ENCODE data around the gene ATF6B. TPM values are rescaled to one million over a fixed set of nuclear protein-coding genes. Genes with fewer than 3 reads are reported as not detected.
A peak's percentile ranks its signal among the peaks of the same experiment; 100 is the strongest.

ATF6B gene
- polyA plus RNA-seq, 4 donors: 15.4 to 89.5 (median 45.8) TPM

- peaks cover 0 to 46% (median 7%) of the 10 kb centered on the region in 3 donors for H3K4me1 ChIP-seq (ENCODE audit: control insufficient read depth in 3 of 3, insufficient read depth in 2 of 3, low read depth in 1 of 3, low read length in 2 of 3)
- no peaks in the 10 kb centered on the region for H3K9me3 ChIP-seq (ENCODE audit: control insufficient read depth in 2 of 2, insufficient read depth in 1 of 2, low read depth in 1 of 2, low read length in 1 of 2)
- H3K27me3 ChIP-seq (ENCODE audit: control insufficient read depth in 3 of 3, insufficient read depth in 3 of 3, low read length in 3 of 3): no peaks in the 10 kb centered on the region
- WGBS, 3 donors: 78 to 89% (median 81%) methylated on average over 4 of the region's 4 CpGs
- no peak overlapping the region for H3K4me3 ChIP-seq (ENCODE audit: low read depth in 1 of 3, low read length in 3 of 3)
- peaks cover 0 to 36% (median 4%) of the 10 kb centered on the region in 3 donors for H3K36me3 ChIP-seq (ENCODE audit: control insufficient read depth in 3 of 3, insufficient read depth in 2 of 3, low read depth in 1 of 3, low read length in 3 of 3)
- no peak overlapping the region for H3K27ac ChIP-seq (ENCODE audit: low read depth in 1 of 3, low read length in 2 of 3)
- FAIRE-seq: no peak
- DNase-seq: no peak
Observed at GRCh38 chr6:32173051-32173727, 45.1 kb upstream of the ATF6B start.

GRCh38 chr6:32171234-32171633, 43.2 kb upstream of the ATF6B start:
- no peak for DNase-seq
- no peak for FAIRE-seq
- Histone ChIP-seq H3K4me1 (ENCODE audit: control insufficient read depth in 3 of 3, insufficient read depth in 2 of 3, low read depth in 1 of 3, low read length in 2 of 3) (peaks cover 0 to 53% (median 2%) of the 10 kb centered on the region in 3 donors), H3K4me3 (ENCODE audit: low read depth in 1 of 3, low read length in 3 of 3) (no peak overlapping the region), H3K9me3 (ENCODE audit: control insufficient read depth in 2 of 2, insufficient read depth in 1 of 2, low read depth in 1 of 2, low read length in 1 of 2) (no peaks in the 10 kb centered on the region), H3K27me3 (ENCODE audit: control insufficient read depth in 3 of 3, insufficient read depth in 3 of 3, low read length in 3 of 3) (no peaks in the 10 kb centered on the region), H3K27ac (ENCODE audit: low read depth in 1 of 3, low read length in 2 of 3) (no peak overlapping the region), H3K36me3 (ENCODE audit: control insufficient read depth in 3 of 3, insufficient read depth in 2 of 3, low read depth in 1 of 3, low read length in 3 of 3) (peaks cover 2 to 55% (median 4%) of the 10 kb centered on the region in 3 donors)
- WGBS, 3 donors: 96 to 98% (median 96%) methylated on average over 6 of the region's 6 CpGs

- Histone ChIP-seq H3K9me3 (ENCODE audit: control insufficient read depth in 2 of 2, insufficient read depth in 1 of 2, low read depth in 1 of 2, low read length in 1 of 2) (no peaks in the 10 kb centered on the region), H3K4me3 (ENCODE audit: low read depth in 1 of 3, low read length in 3 of 3) (no peak overlapping the region), H3K36me3 (ENCODE audit: control insufficient read depth in 3 of 3, insufficient read depth in 2 of 3, low read depth in 1 of 3, low read length in 3 of 3) (peaks cover 2 to 63% (median 4%) of the 10 kb centered on the region in 3 donors), H3K27me3 (ENCODE audit: control insufficient read depth in 3 of 3, insufficient read depth in 3 of 3, low read length in 3 of 3) (no peaks in the 10 kb centered on the region), H3K4me1 (ENCODE audit: control insufficient read depth in 3 of 3, insufficient read depth in 2 of 3, low read depth in 1 of 3, low read length in 2 of 3) (peaks cover 0 to 50% (median 0%) of the 10 kb centered on the region in 3 donors), H3K27ac (ENCODE audit: low read depth in 1 of 3, low read length in 2 of 3) (no peak overlapping the region)
- no peak for FAIRE-seq
- WGBS, 3 donors: 91 to 98% (median 96%) methylated on average over 11 of the region's 11 CpGs
- no peak for DNase-seq
Observed at GRCh38 chr6:32170294-32170693, 42.2 kb upstream of the ATF6B start.

GRCh38 chr6:32168807-32169591, 41.0 kb upstream of the ATF6B start:
- no peak for DNase-seq
- no peak for FAIRE-seq
- Histone ChIP-seq H3K27me3 (ENCODE audit: control insufficient read depth in 3 of 3, insufficient read depth in 3 of 3, low read length in 3 of 3) (no peaks in the 10 kb centered on the region), H3K4me1 (ENCODE audit: control insufficient read depth in 3 of 3, insufficient read depth in 2 of 3, low read depth in 1 of 3, low read length in 2 of 3) (peaks cover 0 to 44% (median 0%) of the 10 kb centered on the region in 3 donors), H3K4me3 (ENCODE audit: low read depth in 1 of 3, low read length in 3 of 3) (no peak overlapping the region), H3K27ac (ENCODE audit: low read depth in 1 of 3, low read length in 2 of 3) (peak overlapping the region in 1 of 3 donors; percentile 74), H3K9me3 (ENCODE audit: control insufficient read depth in 2 of 2, insufficient read depth in 1 of 2, low read depth in 1 of 2, low read length in 1 of 2) (no peaks in the 10 kb centered on the region), H3K36me3 (ENCODE audit: control insufficient read depth in 3 of 3, insufficient read depth in 2 of 3, low read depth in 1 of 3, low read length in 3 of 3) (peaks cover 2 to 73% (median 4%) of the 10 kb centered on the region in 3 donors)
- 83 to 87% (median 87%) methylated on average over 11 of the region's 11 CpGs for WGBS, 3 donors

- WGBS, 3 donors: 51 to 68% (median 59%) methylated on average over 2 of the region's 2 CpGs
- peak overlapping the region in 2 of 3 donors; percentile 24 to 74 for H3K27ac ChIP-seq (ENCODE audit: low read depth in 1 of 3, low read length in 2 of 3)
- no peak for FAIRE-seq
Observed at GRCh38 chr6:32168350-32168749, 40.3 kb upstream of the ATF6B start.

GRCh38 chr6:32167761-32168262, 39.8 kb upstream of the ATF6B start:
- H3K9me3 ChIP-seq (ENCODE audit: control insufficient read depth in 2 of 2, insufficient read depth in 1 of 2, low read depth in 1 of 2, low read length in 1 of 2): no peaks in the 10 kb centered on the region
- H3K27ac ChIP-seq (ENCODE audit: low read depth in 1 of 3, low read length in 2 of 3): peak overlapping the region in 2 of 3 donors; percentile 54 to 74
- FAIRE-seq: no peak
- WGBS, 3 donors: 21 to 49% (median 36%) methylated on average over 6 of the region's 6 CpGs
- no peaks in the 10 kb centered on the region for H3K27me3 ChIP-seq (ENCODE audit: control insufficient read depth in 3 of 3, insufficient read depth in 3 of 3, low read length in 3 of 3)
- H3K36me3 ChIP-seq (ENCODE audit: control insufficient read depth in 3 of 3, insufficient read depth in 2 of 3, low read depth in 1 of 3, low read length in 3 of 3): peaks cover 2 to 83% (median 4%) of the 10 kb centered on the region in 3 donors
- H3K4me1 ChIP-seq (ENCODE audit: control insufficient read depth in 3 of 3, insufficient read depth in 2 of 3, low read depth in 1 of 3, low read length in 2 of 3): peaks cover 0 to 39% (median 0%) of the 10 kb centered on the region in 3 donors
- no peak overlapping the region for H3K4me3 ChIP-seq (ENCODE audit: low read depth in 1 of 3, low read length in 3 of 3)
- peak in 1 of 2 donors; percentile 54 for DNase-seq

More at GRCh38 chr6:32168350-32168749, 40.3 kb upstream of the ATF6B start:
- no peaks in the 10 kb centered on the region for H3K27me3 ChIP-seq (ENCODE audit: control insufficient read depth in 3 of 3, insufficient read depth in 3 of 3, low read length in 3 of 3)
- H3K9me3 ChIP-seq (ENCODE audit: control insufficient read depth in 2 of 2, insufficient read depth in 1 of 2, low read depth in 1 of 2, low read length in 1 of 2): no peaks in the 10 kb centered on the region
- H3K4me1 ChIP-seq (ENCODE audit: control insufficient read depth in 3 of 3, insufficient read depth in 2 of 3, low read depth in 1 of 3, low read length in 2 of 3): peaks cover 0 to 44% (median 0%) of the 10 kb centered on the region in 3 donors
- peaks cover 2 to 77% (median 4%) of the 10 kb centered on the region in 3 donors for H3K36me3 ChIP-seq (ENCODE audit: control insufficient read depth in 3 of 3, insufficient read depth in 2 of 3, low read depth in 1 of 3, low read length in 3 of 3)
- H3K4me3 ChIP-seq (ENCODE audit: low read depth in 1 of 3, low read length in 3 of 3): no peak overlapping the region
- DNase-seq: no peak

GRCh38 chr6:32167154-32167760, 39.2 kb upstream of the ATF6B start:
- H3K36me3 ChIP-seq (ENCODE audit: control insufficient read depth in 3 of 3, insufficient read depth in 2 of 3, low read depth in 1 of 3, low read length in 3 of 3): peaks cover 2 to 88% (median 4%) of the 10 kb centered on the region in 3 donors
- DNase-seq: no peak
- peak overlapping the region in 2 of 3 donors; percentile 0 to 74 for H3K27ac ChIP-seq (ENCODE audit: low read depth in 1 of 3, low read length in 2 of 3)
- 76 to 88% (median 77%) methylated on average over 29 to 32 of the region's 32 CpGs for WGBS, 3 donors
- H3K4me1 ChIP-seq (ENCODE audit: control insufficient read depth in 3 of 3, insufficient read depth in 2 of 3, low read depth in 1 of 3, low read length in 2 of 3): peaks cover 0 to 38% (median 0%) of the 10 kb centered on the region in 3 donors
- H3K4me3 ChIP-seq (ENCODE audit: low read depth in 1 of 3, low read length in 3 of 3): no peak overlapping the region
- no peak for FAIRE-seq
- H3K9me3 ChIP-seq (ENCODE audit: control insufficient read depth in 2 of 2, insufficient read depth in 1 of 2, low read depth in 1 of 2, low read length in 1 of 2): no peaks in the 10 kb centered on the region
- H3K27me3 ChIP-seq (ENCODE audit: control insufficient read depth in 3 of 3, insufficient read depth in 3 of 3, low read length in 3 of 3): no peaks in the 10 kb centered on the region

Measured in small intestine (tissue), 7 donors.